ENCODE measurements around the gene CTNND2.
A peak's percentile ranks its signal among the peaks of the same experiment; 100 is the strongest.
"Not testable (repeated sequence)": the region's sequence is repeated elsewhere in the genome, so short reads cannot be mapped to it uniquely, and the experiment has no call there.

CTNND2 gene

DNA sequence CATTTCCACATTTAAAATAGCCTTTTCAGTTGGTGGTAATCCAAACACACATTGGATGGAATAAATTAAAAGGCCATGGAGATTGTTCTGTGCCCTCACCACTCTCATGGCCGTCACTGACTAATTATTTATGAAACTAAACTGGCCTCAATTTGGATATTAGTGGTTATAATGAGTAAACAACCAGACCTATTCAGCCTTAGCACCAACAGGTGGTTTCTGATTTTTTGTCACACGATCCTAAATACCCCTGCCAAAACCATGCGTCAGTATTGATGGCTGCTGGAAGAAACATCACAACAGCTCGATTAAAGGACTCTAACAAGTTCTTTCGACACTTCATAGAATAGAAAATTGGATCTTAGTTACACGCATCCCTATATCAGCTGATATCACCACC lies 867.2 kb downstream of the CTNND2 start:
- no peak for DNase-seq (ENCODE audit: low spot score)

DNA sequence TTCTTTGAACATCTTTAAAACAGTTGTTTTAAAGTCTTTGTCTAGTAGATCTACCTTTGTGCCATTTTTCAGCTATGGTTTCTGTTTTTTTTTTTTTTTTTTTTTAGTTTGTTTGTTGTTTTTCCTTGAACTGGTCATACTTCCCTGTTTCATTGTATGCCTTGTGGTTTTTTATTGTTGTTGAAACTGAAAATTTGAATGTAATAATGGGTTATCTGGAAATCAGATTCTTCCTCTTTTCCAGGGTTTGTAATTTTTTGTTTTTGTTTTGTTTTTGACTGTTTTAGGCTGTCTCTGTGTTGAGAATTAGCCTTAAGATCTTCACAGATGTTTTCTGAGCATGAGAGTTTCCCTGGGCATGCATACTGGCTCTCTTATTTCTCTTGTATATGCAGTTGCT lies 873.6 kb downstream of the CTNND2 start:
- DNase-seq (ENCODE audit: low spot score), result no peak

DNA sequence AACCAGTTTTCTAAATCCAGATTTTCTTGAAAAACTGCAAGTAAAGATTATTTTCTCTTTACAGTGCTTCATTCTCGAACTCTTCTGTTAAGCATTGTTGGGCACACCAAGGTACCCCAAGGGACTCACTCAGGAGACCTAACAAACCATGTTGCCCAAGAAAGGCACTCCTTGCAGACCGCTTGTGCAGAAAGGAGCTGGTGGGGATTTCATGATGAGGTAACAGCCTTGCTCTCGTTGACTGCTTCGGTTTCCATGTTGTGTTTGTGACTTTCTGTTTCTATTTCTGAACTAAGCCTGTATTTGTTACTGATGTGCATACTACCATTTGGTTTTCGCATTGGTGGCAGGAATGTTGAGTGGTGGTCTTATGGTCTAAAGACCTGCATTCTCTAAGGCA lies 876.6 kb downstream of the CTNND2 start:
- no peak for DNase-seq (ENCODE audit: low spot score)

GRCh38 chr5:11026543-11026942 lies 877.7 kb downstream of the CTNND2 start:
- DNase-seq (ENCODE audit: low spot score), result no peak

GRCh38 chr5:11023945-11024344 lies 880.3 kb downstream of the CTNND2 start:
- no peak for DNase-seq (ENCODE audit: low spot score)

DNA sequence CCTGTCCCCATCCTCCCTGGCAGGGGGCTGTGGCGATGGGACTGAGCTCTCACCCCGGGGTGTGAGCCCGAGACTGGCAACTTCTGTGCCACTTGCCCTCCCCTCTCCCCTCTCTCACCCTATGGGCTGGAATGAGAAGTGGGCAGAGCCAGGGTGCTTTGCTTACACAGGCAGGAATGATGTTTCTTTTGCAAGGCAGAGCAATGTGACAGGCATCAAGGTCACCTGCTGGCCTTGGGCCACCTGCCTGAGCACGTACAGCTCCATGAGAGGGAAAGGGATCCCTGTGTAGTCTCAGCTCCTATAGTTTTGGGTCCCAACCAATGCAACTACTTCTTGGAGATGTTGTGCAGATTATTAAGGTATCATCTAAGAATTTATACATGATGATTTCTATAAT lies 890.5 kb downstream of the CTNND2 start:
- DNase-seq (ENCODE audit: low spot score), result no peak

DNA sequence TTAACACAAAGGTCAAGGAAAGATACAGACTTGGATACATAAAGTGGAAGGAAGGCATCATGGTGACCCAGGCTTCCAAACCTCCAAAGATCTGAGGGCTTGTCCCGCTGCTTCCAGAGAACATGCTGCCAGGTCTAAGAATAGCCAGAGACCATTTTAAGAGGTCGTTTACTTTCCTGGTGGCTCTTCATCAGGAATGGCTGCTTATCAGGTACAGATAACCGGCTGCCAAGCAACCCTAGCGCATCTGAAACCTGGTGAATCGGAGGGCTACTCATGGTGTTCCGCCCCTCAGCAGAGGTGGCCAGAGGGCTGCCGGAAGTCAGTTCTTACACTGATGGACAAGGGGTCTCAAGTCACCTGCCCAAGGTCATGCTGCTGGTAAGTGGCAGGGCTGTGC lies 892.0 kb downstream of the CTNND2 start:
- DNase-seq (ENCODE audit: low spot score), result no peak

DNA sequence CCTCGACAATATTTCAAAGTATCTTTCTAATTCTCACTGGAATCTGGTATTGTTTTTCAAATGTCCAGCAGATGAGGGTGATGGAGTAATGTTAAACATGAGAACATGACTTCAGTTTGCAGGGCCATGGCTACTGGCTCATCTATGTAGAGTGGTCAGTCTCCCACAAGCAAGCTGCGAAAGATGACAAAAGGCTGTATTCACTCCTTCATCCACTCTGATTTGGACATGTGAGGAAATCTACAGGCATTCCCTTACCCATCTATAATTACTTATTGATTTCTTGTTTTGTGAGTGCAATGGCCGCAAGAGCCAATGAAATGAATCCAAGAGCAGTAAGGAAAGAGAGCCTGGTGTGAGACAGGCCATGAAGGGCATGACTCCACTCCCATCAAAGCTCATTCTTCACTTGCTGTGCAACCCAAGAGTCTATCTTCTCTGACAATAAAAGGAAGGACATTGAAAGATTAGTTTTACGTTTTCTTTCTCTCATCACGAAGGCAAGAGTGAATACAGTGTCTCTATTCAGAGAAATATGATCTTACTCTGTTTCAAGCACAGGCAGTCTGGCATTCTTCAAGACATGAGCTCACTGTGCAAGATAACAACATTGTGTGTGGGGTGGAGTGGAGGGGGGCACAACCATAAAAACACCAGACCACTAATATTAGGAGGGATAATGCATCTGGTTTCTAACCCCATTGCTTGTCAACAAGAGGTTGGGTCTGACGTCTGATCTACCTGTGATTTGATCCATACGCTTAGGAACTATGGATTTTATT lies 893.6 kb downstream of the CTNND2 start:
- no peak for DNase-seq (ENCODE audit: low spot score)

DNA sequence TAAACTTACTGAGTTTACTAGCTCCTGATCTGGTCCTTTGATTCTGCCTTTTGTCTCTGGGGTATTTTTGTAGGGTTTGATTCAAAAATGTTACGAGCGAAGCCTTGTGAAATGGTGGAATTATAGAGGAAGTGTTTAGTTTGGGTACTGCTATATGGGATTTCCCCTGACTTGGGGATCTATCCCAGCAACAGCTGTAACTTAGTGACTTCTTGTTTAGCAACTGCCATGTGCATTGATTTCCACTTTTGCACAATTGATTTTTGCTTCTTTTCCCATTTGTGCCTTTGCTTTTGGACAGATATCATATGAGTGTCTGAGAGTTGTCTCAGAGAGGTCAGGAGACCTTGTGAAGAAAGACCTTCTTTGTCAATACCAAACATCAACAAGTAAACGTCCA lies 894.7 kb downstream of the CTNND2 start:
- no peak for DNase-seq (ENCODE audit: low spot score)

DNA sequence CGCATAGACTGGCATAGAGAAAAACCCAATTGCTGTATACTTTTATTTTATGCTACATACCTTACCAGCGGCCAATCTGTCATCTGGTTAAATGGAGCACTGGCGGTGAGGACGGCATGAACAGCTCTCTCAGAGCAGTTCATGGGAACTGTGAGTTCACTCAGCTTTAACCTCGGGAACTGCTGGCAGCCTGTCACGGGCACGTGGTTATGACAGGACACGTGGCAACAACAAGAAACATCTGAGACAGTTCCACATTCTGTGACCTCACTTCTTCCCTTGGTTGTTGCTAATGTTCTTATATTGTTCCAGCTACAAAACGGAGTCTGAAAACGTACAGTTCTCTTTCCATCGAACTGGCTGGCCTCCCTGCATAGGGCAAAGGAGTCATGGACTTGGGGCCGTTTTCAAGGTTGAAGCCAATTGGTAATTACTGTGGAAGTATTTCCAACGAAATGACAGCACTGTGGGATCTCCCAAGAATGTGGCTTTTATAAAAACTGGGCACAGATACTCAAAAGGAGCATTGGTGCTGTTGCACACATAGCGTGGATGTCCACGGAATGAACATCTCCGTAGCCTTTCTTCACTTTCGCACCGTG lies 896.9 kb downstream of the CTNND2 start:
- no peak for DNase-seq (ENCODE audit: low spot score)

DNA sequence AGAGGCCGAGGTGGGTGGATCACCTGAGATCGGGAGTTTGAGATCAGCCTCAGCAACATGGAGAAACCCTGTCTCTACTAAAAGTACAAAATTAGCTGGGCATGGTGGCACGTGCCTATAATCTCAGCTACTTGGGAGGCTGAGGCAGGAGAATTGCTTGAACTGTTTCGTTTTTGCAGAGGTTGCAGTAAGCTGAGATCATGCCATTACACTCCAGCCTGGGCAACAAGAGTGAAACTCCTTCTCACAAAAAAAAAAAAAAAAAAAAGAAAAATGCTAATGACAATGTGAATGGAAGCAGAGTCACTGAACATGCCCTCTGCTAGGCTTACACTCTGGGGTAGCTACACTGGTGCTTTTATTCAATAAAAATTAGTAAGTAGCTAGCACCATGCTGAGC lies 899.7 kb downstream of the CTNND2 start:
- not testable (repeated sequence) for DNase-seq (ENCODE audit: low spot score)

- DNase-seq (ENCODE audit: low spot score), result no peak
These were observed 903.5 kb downstream of the CTNND2 start for GRCh38 chr5:11000515-11001353.

DNA sequence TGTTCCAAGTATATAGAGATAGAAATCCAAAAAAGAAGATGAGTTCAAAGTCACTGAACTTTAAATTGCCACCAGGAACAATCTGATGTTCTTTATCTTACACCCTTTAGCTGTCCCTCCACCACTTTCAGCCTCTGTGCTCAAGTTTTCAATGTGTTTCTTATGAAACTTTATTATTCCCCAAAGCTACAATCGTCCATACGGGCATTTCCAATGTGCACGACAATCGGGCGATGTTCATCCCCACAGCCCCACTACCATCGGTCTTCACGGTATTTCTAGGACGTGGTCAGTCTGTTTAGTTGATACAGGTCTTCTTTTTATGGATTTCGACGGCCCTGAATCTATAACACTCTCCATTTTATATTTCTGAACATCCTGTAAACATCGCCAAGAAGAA lies 904.5 kb downstream of the CTNND2 start:
- no peak for DNase-seq (ENCODE audit: low spot score)

- no peak for DNase-seq (ENCODE audit: low spot score)
These were observed 908.4 kb downstream of the CTNND2 start for GRCh38 chr5:10995891-10996290.

DNA sequence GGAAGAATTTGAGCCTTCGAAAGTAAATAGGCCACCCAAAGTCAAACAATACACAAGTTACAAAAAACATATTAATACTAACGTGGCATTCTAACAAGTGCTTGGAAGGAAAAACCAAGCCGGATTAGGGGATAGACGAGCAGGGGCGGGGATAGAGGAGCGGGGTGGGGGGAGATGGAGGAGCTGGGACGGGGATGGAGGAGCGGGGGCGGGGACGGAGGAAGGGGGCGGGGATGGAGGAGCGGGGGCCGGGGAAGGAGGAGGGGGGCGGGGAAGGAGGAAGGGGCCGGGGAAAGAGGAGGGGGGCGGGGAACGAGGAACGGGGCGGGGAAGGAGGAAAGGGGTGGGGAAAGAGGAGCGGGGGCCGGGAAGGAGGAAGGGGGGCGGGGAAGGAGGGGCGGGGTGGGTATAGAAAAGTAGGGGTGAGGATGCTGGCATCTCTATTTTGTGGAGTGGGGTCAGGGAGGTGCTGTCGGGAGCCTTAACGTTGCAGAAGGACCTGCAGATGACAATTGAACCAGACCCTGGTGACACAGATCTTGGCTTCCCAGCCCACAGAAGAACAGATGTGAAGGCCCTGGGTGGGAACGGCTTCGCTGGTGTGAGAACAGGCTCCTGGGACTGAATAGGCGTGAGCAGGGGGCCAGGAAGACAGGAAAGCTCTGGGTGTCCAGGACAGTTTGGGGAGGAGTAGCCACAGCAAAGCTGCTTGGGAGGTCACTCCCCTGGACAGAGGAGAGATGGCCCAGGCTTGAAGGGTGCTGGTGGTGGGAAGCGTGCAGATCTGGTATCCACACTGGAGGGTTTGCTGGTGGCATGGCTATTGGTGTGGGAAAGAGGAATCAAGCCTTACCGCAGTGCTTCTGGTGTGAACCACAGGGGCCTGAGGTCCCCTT lies 909.9 kb downstream of the CTNND2 start:
- no peak for DNase-seq (ENCODE audit: low spot score)

DNA sequence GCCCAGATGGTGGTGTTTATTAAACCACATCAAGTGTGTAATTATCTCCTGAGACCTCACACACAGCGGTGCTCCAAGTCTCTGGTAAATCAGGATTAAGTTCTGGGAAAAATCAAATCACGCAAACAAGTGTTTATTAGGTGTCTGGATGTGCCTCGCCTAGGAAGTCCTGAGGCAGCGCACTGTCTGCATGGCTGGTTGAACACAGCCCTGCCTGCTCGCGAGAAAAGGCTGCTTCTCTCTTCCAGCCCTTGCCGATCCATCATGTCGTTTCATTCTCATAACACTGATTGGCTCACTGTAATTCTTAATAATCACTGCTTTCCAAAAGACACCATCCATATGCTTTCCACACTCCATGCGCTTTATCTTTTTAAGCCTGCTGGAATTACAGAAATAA lies 913.6 kb downstream of the CTNND2 start:
- no peak for DNase-seq (ENCODE audit: low spot score)

DNA sequence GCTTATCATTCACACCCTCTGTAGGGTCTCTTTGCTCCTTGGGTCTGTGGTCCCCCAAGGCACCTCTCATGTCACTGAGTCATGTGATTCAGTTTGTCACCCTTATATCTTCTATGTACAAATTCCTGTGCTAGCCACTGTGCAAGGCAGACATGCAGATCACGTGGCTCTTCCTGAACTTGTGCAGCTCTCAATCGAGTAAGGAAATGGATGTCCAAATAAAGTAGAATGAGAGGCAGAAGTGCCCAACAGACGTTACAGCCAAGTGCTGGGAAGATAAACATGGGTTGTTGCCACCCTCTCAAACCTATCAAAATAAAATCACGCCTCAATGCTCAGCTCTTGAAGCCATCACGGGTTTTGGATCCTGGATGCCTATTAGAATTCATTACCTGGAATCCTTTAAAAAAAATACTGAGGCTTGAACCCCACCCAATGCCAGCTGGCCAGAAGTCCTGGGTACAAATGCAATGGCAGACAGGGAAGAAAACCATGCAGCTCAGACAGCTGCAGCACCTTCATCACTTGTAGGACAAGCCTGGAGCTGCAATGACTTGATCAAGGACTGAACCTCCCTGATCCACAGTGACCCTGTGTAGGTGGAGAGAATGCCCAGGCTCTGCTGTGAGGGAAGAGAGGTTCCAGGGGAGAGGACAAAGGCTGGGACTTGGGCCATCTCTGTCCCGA lies 914.5 kb downstream of the CTNND2 start:
- no peak for DNase-seq (ENCODE audit: low spot score)

DNA sequence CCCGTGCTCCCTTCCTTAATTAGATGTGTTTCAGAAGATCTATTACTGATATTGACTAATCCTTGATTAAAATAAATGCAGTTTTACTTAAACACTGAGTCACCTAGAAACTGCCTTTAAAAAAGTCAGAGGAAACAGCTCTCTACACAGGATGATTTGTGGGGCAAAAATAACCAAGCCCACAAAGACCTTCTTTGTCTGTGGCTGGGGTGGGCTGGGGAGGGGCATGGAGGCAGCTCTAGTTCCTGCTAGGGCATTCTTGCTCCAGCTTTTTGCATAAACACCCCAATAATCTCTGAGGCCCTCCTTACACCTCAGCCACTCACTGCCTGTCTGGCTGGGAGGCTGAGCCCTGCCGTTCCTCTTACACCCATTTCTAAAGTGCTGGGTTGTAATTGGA lies 915.6 kb downstream of the CTNND2 start:
- DNase-seq (ENCODE audit: low spot score), result no peak

DNA sequence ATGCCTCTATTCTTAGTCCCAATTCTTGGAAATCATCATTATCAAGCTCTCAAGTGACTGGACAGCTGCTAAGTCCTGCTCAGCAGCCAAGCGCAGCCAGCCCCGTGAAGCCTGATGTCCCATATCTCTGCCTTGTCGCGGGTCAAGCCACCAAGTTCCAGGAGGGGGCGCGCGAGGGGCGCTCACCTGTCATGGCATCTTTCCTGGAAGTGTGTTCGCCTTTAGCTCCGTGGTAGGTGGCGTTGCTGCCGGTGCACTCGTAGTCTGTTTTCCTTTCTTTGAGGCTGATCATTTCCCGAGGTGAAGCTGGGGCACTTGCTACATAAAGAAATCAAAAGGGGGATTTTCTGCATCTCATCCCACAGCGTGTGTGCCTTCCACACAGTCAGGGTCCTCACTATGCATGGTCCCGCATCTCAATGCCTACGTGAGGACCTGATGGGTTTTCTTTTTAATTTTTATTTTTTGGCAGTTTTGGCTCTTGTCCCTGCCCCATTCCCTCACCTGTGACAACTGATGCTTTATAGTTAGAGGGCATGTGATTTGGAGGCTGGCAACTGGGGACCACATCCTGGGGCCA lies 916.2 kb downstream of the CTNND2 start:
- peak; percentile 25 for DNase-seq (ENCODE audit: low spot score)

- no peak for DNase-seq (ENCODE audit: low spot score)
These were observed 916.8 kb downstream of the CTNND2 start for GRCh38 chr5:10987276-10987924.

DNA sequence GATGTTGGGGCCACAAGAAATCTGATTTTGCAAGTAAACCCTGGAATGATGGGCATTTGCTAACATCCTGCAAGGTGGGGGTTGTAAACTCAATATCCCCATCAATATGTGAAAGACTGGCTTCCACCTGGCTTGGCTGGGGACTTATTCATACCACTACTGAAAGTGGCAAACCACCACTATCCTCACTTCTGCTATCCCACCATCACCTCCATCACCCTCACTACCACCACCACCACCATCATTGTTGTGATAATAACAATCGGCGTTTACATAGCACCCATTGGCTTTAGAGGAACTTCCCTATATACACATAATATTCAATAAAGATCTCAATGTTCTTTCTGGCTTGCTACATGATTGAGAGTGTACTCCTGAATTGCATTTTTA lies 918.5 kb downstream of the CTNND2 start:
- DNase-seq (ENCODE audit: low spot score), result no peak
